Posterior cingulate gyrus (tissue), 11 donors: Measurements from ENCODE around the gene UNC5A.
"Not testable (repeated sequence)": the region's sequence is repeated elsewhere in the genome, so short reads cannot be mapped to it uniquely, and the experiment has no call there.

Experiments used
- DNase-seq, 10 donors: peaks; one replicate each; pipeline versions ENCODE4 v3.0.0 to v3.0.0-alpha.2; 2020 to 2021; ENCODE audit warnings: mixed read lengths in 3 of 10
- intact Hi-C: fragments of 100-400 bp; cut with DNase I; formaldehyde crosslinking; loops from one replicate; pipeline ENCODE4 v1.15.1; 2023

Gene UNC5A

DNA sequence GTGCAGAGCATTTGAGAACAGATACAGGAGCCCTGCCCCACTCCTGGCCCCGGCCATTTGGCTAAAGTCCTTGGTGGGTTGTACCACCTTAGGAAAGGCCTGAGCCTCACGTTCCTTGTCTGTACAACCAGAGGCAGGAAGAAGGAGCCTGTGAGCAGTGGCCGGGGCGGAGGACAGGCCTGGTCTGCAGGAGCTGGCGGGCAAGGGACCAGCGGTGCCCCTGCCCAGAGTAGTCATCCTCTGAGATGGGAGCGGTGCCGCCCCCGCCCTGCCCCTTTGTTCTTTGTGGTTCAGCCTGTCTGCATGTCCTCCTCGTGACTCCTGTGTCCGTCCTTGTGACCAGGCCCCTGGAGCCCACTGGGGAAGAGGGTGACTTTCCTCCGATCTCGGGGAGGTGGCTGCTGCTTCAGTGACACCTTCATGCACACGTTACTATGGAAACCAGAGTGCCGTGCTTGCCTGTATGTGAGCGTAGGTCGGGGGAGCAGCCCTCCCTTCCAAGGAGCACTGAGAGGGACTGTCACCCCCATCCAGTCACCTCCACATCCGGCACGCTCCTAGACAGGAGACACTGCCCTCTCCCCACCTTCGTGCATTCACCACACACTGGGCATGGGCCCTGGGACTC lies 42.9 kb downstream of the UNC5A start:
- DNase-seq = peak in 1 of 10 donors; percentile 82
- intact Hi-C loops = no loop called here

GRCh38 chr5:176854164-176854563 lies 43.8 kb downstream of the UNC5A start:
- intact Hi-C loops = no loop called here
- peak in 1 of 10 donors; percentile 21 for DNase-seq

DNA sequence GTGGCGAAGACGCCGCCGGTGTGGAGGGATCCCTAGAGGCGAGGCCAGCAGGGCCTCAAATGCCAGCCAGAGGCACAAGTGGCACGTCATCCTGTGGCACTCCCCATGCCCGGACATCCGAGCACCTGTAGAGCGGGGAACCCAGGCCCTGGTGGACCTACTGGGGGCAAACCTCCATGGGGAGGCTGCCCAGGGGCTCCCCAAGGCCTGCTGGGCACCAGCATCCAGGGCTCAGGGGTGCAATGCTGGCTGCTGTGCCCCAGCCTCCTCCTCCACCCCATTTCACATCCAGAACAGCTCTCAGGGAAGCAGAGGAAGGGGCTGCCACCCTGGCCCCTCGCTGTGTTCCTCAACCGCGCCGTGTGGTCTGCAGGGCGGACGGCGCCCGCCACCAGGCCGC lies 45.2 kb downstream of the UNC5A start:
- intact Hi-C loops = no loop called here
- no peak for DNase-seq

DNA sequence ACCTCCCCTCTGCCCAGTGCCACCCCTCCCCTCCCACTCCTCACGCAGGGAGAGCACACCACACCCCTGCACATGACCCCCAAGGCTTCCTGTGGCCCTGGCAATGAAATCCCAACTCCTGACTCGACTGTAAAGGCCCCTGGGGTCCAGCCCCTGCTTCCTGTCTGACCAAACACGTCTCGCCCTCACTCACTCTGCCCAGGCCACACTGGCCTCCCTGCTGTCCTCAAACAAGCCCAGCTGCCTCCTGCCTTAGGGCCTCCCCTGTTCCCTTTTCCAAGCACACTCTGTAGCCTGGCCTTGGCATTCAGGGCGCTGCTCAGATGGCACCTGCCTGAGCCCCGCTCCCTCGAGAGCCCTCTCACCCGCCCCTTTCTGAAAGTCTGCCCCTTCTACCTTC lies 46.4 kb downstream of the UNC5A start:
- no peak for DNase-seq
- intact Hi-C loops = no loop called here

- DNase-seq = no peak
- intact Hi-C loops = no loop called here
These were observed 47.0 kb downstream of the UNC5A start for GRCh38 chr5:176857216-176857893.

DNA sequence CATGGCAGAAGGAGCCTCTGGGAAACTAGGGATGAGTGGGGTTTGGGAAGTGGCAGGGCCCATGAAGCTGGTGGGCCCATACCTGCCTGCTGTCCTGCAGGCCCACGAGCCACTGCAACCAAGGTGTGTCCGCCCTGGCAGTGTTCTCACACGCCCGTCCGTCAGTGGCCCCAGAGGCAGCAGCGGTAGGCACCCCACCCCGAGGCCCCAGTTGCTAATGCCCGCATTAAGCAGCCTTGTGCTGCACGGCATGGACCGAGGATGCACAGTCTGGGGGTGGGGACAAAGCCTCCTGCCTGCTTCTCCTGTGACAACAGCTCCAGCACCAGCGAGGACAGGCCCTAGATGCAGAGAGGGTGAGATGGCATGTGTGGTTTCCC lies 47.5 kb downstream of the UNC5A start:
- intact Hi-C loops = no loop called here
- DNase-seq = no peak

DNA sequence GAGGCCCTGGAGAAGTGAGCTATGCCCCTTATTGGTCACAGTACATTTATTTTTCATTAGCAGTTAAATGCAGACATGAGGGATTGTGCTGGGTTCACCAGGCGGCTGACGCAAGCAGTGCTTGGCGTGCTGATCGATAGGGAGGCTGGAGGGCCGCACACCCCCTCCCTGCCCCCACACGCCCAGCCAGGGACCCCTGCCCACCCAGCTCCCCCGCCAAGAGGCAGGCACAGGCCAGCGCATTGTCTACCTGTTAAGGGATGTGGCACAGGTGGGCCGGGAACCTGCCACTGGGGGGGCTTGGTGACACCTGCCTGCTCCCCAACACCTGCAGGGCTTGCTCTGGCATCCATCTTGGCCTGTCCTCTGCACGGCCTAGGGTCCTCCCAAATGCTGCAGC lies 49.6 kb downstream of the UNC5A start:
- intact Hi-C loops = no loop called here

GRCh38 chr5:176860381-176860780 lies 50.0 kb downstream of the UNC5A start:
- intact Hi-C loops = no loop called here
- DNase-seq = peak in 1 of 10 donors; percentile 22

More for the DNA sequence above, 49.6 kb downstream of the UNC5A start:
- DNase-seq = peak in 1 of 10 donors; percentile 59

GRCh38 chr5:176861276-176861675 lies 50.9 kb downstream of the UNC5A start:
- DNase-seq = peak in 1 of 10 donors; percentile 26
- intact Hi-C loops = no loop called here

- intact Hi-C loops = no loop called here
- DNase-seq = peak in 2 of 10 donors; percentile 34 to 84
These were observed 52.1 kb downstream of the UNC5A start for GRCh38 chr5:176862330-176862995.

- intact Hi-C loops = no loop called here
- no peak for DNase-seq
These were observed 52.8 kb downstream of the UNC5A start for GRCh38 chr5:176863041-176863764.

GRCh38 chr5:176863765-176864098 lies 53.4 kb downstream of the UNC5A start:
- no peak for DNase-seq
- intact Hi-C loops = no loop called here

- intact Hi-C loops = no loop called here
- DNase-seq = no peak
These were observed 54.4 kb downstream of the UNC5A start for GRCh38 chr5:176864755-176865154.

DNA sequence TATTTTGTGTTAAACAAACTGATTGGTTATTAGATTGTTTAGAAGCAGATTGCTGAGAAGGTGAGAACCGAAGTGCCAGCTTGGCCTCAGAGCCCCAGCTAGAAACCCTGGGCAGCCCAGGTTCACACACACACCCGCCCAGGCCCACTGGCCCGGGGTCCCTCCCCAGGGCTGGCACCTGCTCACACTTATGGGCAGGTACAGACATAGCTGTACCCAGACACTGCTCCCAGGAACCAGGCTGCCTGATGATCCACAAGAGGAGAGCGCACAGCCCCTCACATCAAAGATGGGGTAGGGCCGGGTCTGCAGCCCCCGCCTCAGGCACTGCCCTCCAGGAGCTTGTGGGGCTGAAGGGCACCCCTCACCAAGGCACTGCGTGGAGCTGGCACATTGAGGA lies 55.6 kb downstream of the UNC5A start:
- DNase-seq = no peak
- intact Hi-C loops = no loop called here

DNA sequence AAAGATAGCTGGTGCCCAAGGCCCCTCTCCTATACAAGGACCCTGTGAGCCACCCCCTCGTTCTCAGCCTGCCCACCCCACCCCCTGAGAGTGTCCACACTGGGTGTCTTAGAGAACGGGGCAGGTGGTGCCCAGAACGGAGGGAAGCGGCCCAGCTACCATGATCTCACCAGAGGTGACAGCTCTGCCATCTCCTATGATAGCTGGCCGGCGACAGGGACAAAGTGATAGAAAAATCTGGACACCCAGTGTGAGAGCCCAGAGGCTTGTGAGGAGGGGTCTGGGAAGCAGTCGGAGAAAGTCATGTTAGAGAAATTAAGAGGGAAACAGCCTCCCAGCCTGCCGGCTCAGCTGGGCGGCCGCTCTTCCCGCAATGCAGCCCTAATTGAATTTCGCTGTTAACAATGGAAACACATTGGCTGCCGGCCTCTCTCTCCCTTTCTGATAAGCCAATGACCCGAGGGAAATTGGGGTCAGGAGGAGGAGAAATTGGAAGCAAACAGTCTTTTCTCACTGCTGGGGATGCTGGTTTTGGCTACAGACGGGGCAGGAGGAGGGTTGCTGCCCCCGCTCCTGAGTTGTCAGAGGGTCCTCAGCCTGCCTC lies 56.5 kb downstream of the UNC5A start:
- intact Hi-C loops = no loop called here
- DNase-seq = no peak

GRCh38 chr5:176868126-176868525 lies 57.8 kb downstream of the UNC5A start:
- intact Hi-C loops = no loop called here
- no peak for DNase-seq

- no peak for DNase-seq
- intact Hi-C loops = no loop called here
These were observed 58.4 kb downstream of the UNC5A start for GRCh38 chr5:176868731-176869130.

DNA sequence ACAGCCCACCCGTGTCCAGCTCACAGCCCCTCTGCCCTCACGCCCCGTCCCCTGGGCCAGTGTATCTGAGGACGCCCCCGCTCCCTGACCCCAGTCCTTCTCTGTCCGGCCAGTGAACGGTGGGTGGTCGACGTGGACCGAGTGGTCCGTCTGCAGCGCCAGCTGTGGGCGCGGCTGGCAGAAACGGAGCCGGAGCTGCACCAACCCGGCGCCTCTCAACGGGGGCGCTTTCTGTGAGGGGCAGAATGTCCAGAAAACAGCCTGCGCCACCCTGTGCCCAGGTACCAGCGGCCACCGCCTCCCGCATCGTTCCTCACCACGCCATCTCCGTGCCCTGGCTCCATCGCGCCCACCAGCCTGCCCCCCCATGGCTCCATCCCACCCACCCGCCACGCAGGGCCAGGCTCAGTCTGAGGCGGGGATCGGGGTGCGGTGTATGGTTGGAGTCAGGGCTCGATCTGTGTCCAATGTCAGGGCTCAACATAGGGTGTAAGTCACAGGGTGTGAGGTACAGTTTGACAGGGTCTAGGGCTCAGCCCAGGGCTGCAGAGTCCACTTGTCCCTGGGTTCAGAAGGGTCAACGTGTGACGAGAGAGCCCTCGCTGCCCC lies 59.2 kb downstream of the UNC5A start:
- DNase-seq = peak in 1 of 10 donors; percentile 27
- intact Hi-C loops = no loop called here

GRCh38 chr5:176870110-176870591 lies 59.8 kb downstream of the UNC5A start:
- peak in 3 of 10 donors; percentile 29 to 37 (median 37) for DNase-seq
- intact Hi-C loops = no loop called here

DNA sequence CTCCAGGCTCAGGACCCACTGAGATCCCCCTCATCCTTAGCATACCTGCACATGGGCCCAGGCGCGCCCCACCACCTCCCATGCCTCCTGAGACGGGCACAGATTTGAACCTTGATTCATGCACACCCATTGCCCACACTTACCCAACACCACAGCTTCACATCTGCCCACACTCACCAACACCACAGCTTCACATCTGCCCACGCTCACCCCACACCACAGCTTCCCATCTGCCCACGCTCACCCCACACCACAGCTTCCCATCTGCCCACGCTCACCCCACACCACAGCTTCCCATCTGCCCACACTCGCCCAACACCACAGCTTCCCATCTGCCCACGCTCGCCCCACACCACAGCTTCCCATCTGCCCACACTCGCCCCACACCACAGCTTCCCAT lies 60.3 kb downstream of the UNC5A start:
- DNase-seq, intact Hi-C loops: not testable (repeated sequence)
